Measurements from ENCODE around the gene CCL4L2. TPM values are rescaled to one million over a fixed set of nuclear protein-coding genes. Genes with fewer than 3 reads are reported as not detected.
"Not testable (repeated sequence)": the region's sequence is repeated elsewhere in the genome, so short reads cannot be mapped to it uniquely, and the experiment has no call there.

Gene CCL4L2
- total RNA-seq, 3 donors from 2014 or later: 0.33 to 6.1 TPM; not detected in 1

GRCh38 chr17:36193216-36193775, 17.6 kb upstream of the CCL4L2 start:
- Histone ChIP-seq H3K4me3 (no peak overlapping the region), H3K36me3 (no peaks in the 10 kb centered on the region), H3K9me3 (no peaks in the 10 kb centered on the region), H3K27ac (no peak overlapping the region), H3K4me1 (peaks cover 0 to 7% of the 10 kb centered on the region in 2 donors), H3K27me3 (no peaks in the 10 kb centered on the region)
- TF ChIP-seq POLR2A (IDR thresholded peaks at IDR 0.05) (no peak), POLR2AphosphoS5 (IDR thresholded peaks at IDR 0.05) (no peak)
- TF ChIP-seq, protein P1, sequence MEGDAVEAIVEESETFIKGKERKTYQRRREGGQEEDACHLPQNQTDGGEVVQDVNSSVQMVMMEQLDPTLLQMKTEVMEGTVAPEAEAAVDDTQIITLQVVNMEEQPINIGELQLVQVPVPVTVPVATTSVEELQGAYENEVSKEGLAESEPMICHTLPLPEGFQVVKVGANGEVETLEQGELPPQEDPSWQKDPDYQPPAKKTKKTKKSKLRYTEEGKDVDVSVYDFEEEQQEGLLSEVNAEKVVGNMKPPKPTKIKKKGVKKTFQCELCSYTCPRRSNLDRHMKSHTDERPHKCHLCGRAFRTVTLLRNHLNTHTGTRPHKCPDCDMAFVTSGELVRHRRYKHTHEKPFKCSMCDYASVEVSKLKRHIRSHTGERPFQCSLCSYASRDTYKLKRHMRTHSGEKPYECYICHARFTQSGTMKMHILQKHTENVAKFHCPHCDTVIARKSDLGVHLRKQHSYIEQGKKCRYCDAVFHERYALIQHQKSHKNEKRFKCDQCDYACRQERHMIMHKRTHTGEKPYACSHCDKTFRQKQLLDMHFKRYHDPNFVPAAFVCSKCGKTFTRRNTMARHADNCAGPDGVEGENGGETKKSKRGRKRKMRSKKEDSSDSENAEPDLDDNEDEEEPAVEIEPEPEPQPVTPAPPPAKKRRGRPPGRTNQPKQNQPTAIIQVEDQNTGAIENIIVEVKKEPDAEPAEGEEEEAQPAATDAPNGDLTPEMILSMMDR (IDR thresholded peaks at IDR 0.05): no peak
- intact Hi-C loops (cut with DNase I; ENCODE audit: low total_unique reads): no loop called here
- DNase-seq (ENCODE audit: low spot score in 2 of 2): no peak

- H3K9me3 ChIP-seq; H3K27me3 ChIP-seq; H3K36me3 ChIP-seq; H3K27ac ChIP-seq; DNase-seq (ENCODE audit: low spot score in 2 of 2); intact Hi-C loops (cut with DNase I; ENCODE audit: low total_unique reads); H3K4me3 ChIP-seq; H3K4me1 ChIP-seq: not testable (repeated sequence)
Measured at GRCh38 chr17:36194147-36194831, 16.6 kb upstream of the CCL4L2 start.

GRCh38 chr17:36194832-36195433, 15.9 kb upstream of the CCL4L2 start:
- intact Hi-C loops (cut with DNase I; ENCODE audit: low total_unique reads); H3K27me3 ChIP-seq; H3K4me1 ChIP-seq; H3K4me3 ChIP-seq; DNase-seq (ENCODE audit: low spot score in 2 of 2); H3K9me3 ChIP-seq; H3K36me3 ChIP-seq; H3K27ac ChIP-seq: not testable (repeated sequence)

GRCh38 chr17:36195434-36196130, 15.3 kb upstream of the CCL4L2 start:
- H3K36me3 ChIP-seq: no peaks in the 10 kb centered on the region
- no peak for DNase-seq (ENCODE audit: low spot score in 2 of 2)
- TF ChIP-seq POLR2A (IDR thresholded peaks at IDR 0.05) (no peak), POLR2AphosphoS5 (IDR thresholded peaks at IDR 0.05) (no peak)
- TF ChIP-seq, protein P1 (IDR thresholded peaks at IDR 0.05): no peak
- no peaks in the 10 kb centered on the region for H3K9me3 ChIP-seq
- no peak overlapping the region for H3K27ac ChIP-seq
- H3K4me1 ChIP-seq: peaks cover 0 to 7% of the 10 kb centered on the region in 2 donors
- intact Hi-C loops (cut with DNase I; ENCODE audit: low total_unique reads): no loop called here
- no peaks in the 10 kb centered on the region for H3K27me3 ChIP-seq
- H3K4me3 ChIP-seq: no peak overlapping the region

- intact Hi-C loops (cut with DNase I; ENCODE audit: low total_unique reads): no loop called here
- H3K36me3 ChIP-seq: no peaks in the 10 kb centered on the region
- H3K4me1 ChIP-seq: peaks cover 0 to 7% of the 10 kb centered on the region in 2 donors
- no peak overlapping the region for H3K27ac ChIP-seq
- DNase-seq (ENCODE audit: low spot score in 2 of 2): no peak
- no peak overlapping the region for H3K4me3 ChIP-seq
- no peaks in the 10 kb centered on the region for H3K9me3 ChIP-seq
- TF ChIP-seq POLR2A (IDR thresholded peaks at IDR 0.05): no peak
- no peak for TF ChIP-seq POLR2AphosphoS5 (IDR thresholded peaks at IDR 0.05)
- TF ChIP-seq, protein P1 (IDR thresholded peaks at IDR 0.05): no peak
- no peaks in the 10 kb centered on the region for H3K27me3 ChIP-seq
Measured at GRCh38 chr17:36196131-36196486, 14.8 kb upstream of the CCL4L2 start.

GRCh38 chr17:36197387-36197703, 13.5 kb upstream of the CCL4L2 start:
- intact Hi-C loops (cut with DNase I; ENCODE audit: low total_unique reads): no loop called here
- Histone ChIP-seq H3K4me1 (no peaks in the 10 kb centered on the region), H3K27me3 (no peaks in the 10 kb centered on the region), H3K36me3 (no peaks in the 10 kb centered on the region), H3K9me3 (no peaks in the 10 kb centered on the region), H3K4me3 (no peak overlapping the region), H3K27ac (no peak overlapping the region)
- no peak for DNase-seq (ENCODE audit: low spot score in 2 of 2)
- TF ChIP-seq, protein P1 (IDR thresholded peaks at IDR 0.05): no peak
- TF ChIP-seq POLR2A (IDR thresholded peaks at IDR 0.05): no peak
- TF ChIP-seq POLR2AphosphoS5 (IDR thresholded peaks at IDR 0.05): no peak

All from breast epithelium (tissue), 4 donors.